Suprapubic skin (tissue), 4 donors: ENCODE results near the gene NR2F6.

ENCODE experiments used
- POLR2A ChIP-seq, 2 donors: fragments of 450-650 bp; IDR thresholded peaks; one replicate each; pipeline ENCODE4 v1.6.1; 2017; ENCODE audit warnings: antibody characterized with exemption in 2 of 2, mild to moderate bottlenecking in 2 of 2, moderate library complexity in 2 of 2
- POLR2AphosphoS5 ChIP-seq, 3 donors: sonication (generic); formaldehyde crosslinking; IDR thresholded peaks; one replicate each; pipeline ENCODE4 v1.6.1; 2017; ENCODE audit warnings: antibody characterized with exemption in 3 of 3
- TF ChIP-seq, protein P1 (sequence below), 2 donors: fragments of 200-600 bp in 1 of 2; fragments of 450-650 bp in 1 of 2; sonication (generic) in 1 of 2; IDR thresholded peaks; one replicate each; pipeline ENCODE4 v1.5.1; 2016 to 2019; ENCODE audit warnings: antibody characterized with exemption in 2 of 2, mild to moderate bottlenecking in 1 of 2, moderate library complexity in 1 of 2

DNA sequence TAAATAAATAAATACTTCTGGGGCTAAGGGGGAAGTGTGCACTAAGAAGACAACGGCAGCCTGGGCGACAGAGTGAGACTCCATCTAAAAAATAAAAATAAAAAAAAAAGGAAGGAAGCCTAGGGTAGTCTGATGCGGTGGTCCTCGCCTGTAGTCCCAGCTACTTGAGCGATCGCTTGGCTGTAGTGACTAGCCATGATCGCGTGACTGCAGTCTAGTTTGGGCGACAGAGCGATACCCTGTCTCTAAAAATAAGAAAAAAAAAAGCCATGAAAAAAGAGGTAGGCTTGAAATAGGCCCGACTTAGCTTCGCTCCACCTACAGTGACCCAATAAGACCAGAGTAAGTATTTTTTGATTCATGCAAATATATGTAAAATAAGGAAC lies 20.9 kb upstream of the NR2F6 start:
- TF ChIP-seq, protein P1, sequence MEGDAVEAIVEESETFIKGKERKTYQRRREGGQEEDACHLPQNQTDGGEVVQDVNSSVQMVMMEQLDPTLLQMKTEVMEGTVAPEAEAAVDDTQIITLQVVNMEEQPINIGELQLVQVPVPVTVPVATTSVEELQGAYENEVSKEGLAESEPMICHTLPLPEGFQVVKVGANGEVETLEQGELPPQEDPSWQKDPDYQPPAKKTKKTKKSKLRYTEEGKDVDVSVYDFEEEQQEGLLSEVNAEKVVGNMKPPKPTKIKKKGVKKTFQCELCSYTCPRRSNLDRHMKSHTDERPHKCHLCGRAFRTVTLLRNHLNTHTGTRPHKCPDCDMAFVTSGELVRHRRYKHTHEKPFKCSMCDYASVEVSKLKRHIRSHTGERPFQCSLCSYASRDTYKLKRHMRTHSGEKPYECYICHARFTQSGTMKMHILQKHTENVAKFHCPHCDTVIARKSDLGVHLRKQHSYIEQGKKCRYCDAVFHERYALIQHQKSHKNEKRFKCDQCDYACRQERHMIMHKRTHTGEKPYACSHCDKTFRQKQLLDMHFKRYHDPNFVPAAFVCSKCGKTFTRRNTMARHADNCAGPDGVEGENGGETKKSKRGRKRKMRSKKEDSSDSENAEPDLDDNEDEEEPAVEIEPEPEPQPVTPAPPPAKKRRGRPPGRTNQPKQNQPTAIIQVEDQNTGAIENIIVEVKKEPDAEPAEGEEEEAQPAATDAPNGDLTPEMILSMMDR (IDR thresholded peaks at IDR 0.05), result no peak
- TF ChIP-seq POLR2A (IDR thresholded peaks at IDR 0.05) (no peak), POLR2AphosphoS5 (IDR thresholded peaks at IDR 0.05) (no peak)
